GM12872 (cell line): ENCODE results near the gene PHF2.

Experiments
- CTCF ChIP-seq: IDR thresholded peaks from 3 replicates; pipeline ENCODE4 v1.5.1; 2011; ENCODE audit warnings: low read depth, mild to moderate bottlenecking, low read length, moderate library complexity; ENCODE audit not compliant: insufficient read depth

Gene PHF2

GRCh38 chr9:93576258-93577077 lies at the start of gene PHF2:
Gene PHF2, plus strand, starts transcription at chr9:93576584. Its CDS starts 190 bp downstream, at chr9:93576774.
- TF ChIP-seq CTCF = no peak

DNA sequence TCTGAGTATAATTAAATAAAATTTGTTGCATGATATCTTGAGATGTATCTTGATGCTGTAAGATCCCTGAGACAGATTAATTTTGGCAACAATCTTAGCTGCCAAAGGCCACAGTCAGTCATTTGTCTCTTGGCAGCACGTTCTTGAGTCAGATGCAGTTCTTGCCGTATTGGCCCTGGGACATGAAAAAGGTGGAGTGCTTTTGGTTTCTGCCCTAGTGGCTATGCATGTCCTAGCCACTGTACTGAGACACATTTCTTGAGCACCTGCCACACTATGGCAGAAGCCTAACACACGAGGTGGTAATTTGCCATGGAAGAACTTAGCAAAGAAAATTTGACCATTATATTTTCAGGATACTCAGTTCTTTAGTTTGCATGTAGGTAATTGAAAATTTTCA lies 45.0 kb upstream of the PHF2 start:
- TF ChIP-seq CTCF = no peak

- TF ChIP-seq CTCF = no peak
Observed at GRCh38 chr9:93532141-93532540, 44.2 kb upstream of the PHF2 start.

- no peak for TF ChIP-seq CTCF
Observed at GRCh38 chr9:93533863-93534262, 42.5 kb upstream of the PHF2 start.

DNA sequence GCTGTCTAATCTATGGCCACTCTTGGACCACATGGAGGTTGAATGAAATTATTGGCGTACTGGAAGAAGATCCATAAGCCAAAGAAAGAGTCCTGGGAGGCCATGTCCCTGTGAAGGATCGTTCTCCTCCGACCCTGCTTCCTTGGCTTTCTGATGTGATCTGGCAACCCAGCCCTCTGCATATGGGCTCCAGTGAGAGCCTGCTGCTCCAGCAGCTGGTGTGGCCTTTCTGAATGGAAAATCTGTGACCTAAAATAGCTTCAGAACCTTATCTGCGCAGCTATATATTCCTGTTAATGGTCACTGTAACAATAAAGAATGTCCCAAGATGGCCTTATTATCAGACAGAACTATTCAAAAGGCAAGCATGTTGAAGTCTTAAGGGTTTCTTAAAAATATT lies 40.2 kb upstream of the PHF2 start:
- TF ChIP-seq CTCF = no peak

GRCh38 chr9:93536874-93537273 lies 39.5 kb upstream of the PHF2 start:
- no peak for TF ChIP-seq CTCF

DNA sequence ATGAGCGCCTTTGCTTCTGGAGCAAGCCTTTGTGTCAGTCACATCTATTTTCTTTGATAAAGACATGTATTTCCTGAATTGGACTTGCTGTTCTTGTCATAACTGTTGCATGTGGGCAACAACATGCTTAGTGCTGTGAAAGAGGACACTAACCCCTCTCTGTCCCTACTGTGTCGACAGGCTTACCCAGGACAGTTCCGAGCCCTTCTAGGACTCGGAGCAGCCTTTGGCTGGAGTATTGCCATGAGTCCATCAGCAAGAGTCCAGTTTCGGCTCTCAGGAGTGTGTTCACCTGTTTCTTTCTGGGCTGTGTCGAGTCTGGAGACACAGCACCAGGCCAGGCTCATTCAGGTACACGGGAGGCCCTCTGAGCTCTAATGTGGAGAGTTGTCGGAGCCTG lies 36.1 kb upstream of the PHF2 start:
- TF ChIP-seq CTCF = no peak
